ENCODE data around the gene BRD4.

BRD4 gene

GRCh38 chr19:15371786-15372380, 39.5 kb upstream of the BRD4 start (continued):
- no peak for TF ChIP-seq INSM2 (tag by site-specific recombination; IDR thresholded peaks at IDR 0.05)
- TF ChIP-seq ZEB2 (tag by site-specific recombination; IDR thresholded peaks at IDR 0.05): no peak

- H3K4me3 ChIP-seq (ENCODE audit: low read depth, low read length): no peak overlapping the region
- H3K36me3 ChIP-seq (ENCODE audit: control insufficient read depth in 2 of 2, insufficient read depth in 1 of 2, low read length in 2 of 2): peaks cover 21 to 89% of the 10 kb centered on the region in 2 experiments
- H3K4me1 ChIP-seq (ENCODE audit: control insufficient read depth, insufficient read depth, low read length): no peaks in the 10 kb centered on the region
- H3K27ac ChIP-seq (ENCODE audit: extremely low read depth, low read depth, low read length): no peak overlapping the region
- no peaks in the 10 kb centered on the region for H3K9me3 ChIP-seq (ENCODE audit: control insufficient read depth, insufficient read depth, low read depth, low read length)
- CTCF ChIA-PET: no interaction called here
- POLR2A ChIA-PET: interaction anchor here (1.0 to 1.4 kb wide), 3 partner anchors 9 to 73 kb away, joined by 3 to 4 read pairs (median 3); partner anchors contain the start of gene AKAP8
- TF ChIP-seq KLF10 (tag by site-specific recombination; IDR thresholded peaks at IDR 0.05) (no peak), ZNF221 (tag by site-specific recombination; IDR thresholded peaks at IDR 0.05; ENCODE audit: borderline replicate concordance) (no peak), ZSCAN4 (tag by site-specific recombination; IDR thresholded peaks at IDR 0.05) (no peak), ZNF174 (tag by site-specific recombination; IDR thresholded peaks at IDR 0.05) (no peak)
- TF ChIP-seq, protein P1, sequence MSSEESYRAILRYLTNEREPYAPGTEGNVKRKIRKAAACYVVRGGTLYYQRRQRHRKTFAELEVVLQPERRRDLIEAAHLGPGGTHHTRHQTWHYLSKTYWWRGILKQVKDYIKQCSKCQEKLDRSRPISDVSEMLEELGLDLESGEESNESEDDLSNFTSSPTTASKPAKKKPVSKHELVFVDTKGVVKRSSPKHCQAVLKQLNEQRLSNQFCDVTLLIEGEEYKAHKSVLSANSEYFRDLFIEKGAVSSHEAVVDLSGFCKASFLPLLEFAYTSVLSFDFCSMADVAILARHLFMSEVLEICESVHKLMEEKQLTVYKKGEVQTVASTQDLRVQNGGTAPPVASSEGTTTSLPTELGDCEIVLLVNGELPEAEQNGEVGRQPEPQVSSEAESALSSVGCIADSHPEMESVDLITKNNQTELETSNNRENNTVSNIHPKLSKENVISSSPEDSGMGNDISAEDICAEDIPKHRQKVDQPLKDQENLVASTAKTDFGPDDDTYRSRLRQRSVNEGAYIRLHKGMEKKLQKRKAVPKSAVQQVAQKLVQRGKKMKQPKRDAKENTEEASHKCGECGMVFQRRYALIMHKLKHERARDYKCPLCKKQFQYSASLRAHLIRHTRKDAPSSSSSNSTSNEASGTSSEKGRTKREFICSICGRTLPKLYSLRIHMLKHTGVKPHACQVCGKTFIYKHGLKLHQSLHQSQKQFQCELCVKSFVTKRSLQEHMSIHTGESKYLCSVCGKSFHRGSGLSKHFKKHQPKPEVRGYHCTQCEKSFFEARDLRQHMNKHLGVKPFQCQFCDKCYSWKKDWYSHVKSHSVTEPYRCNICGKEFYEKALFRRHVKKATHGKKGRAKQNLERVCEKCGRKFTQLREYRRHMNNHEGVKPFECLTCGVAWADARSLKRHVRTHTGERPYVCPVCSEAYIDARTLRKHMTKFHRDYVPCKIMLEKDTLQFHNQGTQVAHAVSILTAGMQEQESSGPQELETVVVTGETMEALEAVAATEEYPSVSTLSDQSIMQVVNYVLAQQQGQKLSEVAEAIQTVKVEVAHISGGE (tag by site-specific recombination; conservative IDR thresholded peaks at IDR 0.05; ENCODE audit: low read depth): no peak
These were observed 38.8 kb upstream of the BRD4 start for GRCh38 chr19:15371119-15371518.

DNA sequence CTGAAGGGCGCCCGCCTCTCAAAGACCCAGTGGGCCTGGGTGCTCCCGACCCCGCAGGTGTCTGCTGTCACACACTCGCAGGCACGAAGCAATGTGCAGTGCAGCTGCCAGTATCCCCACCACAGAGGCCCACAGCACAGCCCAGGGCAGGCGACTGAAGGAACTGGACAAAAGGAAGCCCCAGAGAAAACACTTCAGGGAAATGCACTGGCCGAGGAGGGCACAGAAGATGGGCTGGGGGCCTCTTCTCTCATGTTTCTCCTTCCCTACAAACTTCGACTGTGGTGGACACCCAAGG, 37.2 kb upstream of the BRD4 start:
- Histone ChIP-seq H3K4me1 (ENCODE audit: control insufficient read depth, insufficient read depth, low read length) (no peaks in the 10 kb centered on the region), H3K36me3 (ENCODE audit: control insufficient read depth in 2 of 2, insufficient read depth in 1 of 2, low read length in 2 of 2) (peaks cover 23 to 94% of the 10 kb centered on the region in 2 experiments), H3K9me3 (ENCODE audit: control insufficient read depth, insufficient read depth, low read depth, low read length) (no peaks in the 10 kb centered on the region), H3K4me3 (ENCODE audit: low read depth, low read length) (no peak overlapping the region), H3K27ac (ENCODE audit: extremely low read depth, low read depth, low read length) (no peak overlapping the region)
- TF ChIP-seq ZNF701 (tag by site-specific recombination; IDR thresholded peaks at IDR 0.05) (no peak), ELK4 (IDR thresholded peaks at IDR 0.05; ENCODE audit: borderline replicate concordance, low read depth, low read length) (no peak), ZNF48 (tag by site-specific recombination; IDR thresholded peaks at IDR 0.05) (no peak), ZNF114 (tag by site-specific recombination; IDR thresholded peaks at IDR 0.05) (no peak), ZNF514 (tag by site-specific recombination; IDR thresholded peaks at IDR 0.05) (no peak)
- POLR2A ChIA-PET: no interaction called here
- CTCF ChIA-PET: no interaction called here

Data from HEK293 (cell line).